ENCODE measurements around the gene KLK6.
A peak's percentile ranks its signal among the peaks of the same experiment; 100 is the strongest.

KLK6 gene

GRCh38 chr19:50947123-50947522, 22.3 kb downstream of the KLK6 start:
- DNase-seq = no peak

GRCh38 chr19:50944795-50945194, 24.6 kb downstream of the KLK6 start:
- no peak for DNase-seq

GRCh38 chr19:50943074-50943828, 26.1 kb downstream of the KLK6 start:
- DNase-seq = no peak

- no peak for DNase-seq
Observed at GRCh38 chr19:50939596-50939995, 29.8 kb downstream of the KLK6 start.

- no peak for DNase-seq
Observed at GRCh38 chr19:50933640-50934039, 35.8 kb downstream of the KLK6 start.

GRCh38 chr19:50932690-50933083, 36.7 kb downstream of the KLK6 start:
- DNase-seq = no peak

- no peak for DNase-seq
Observed at GRCh38 chr19:50932018-50932689, 37.2 kb downstream of the KLK6 start.

GRCh38 chr19:50931023-50931422, 38.4 kb downstream of the KLK6 start:
- DNase-seq = no peak

- DNase-seq = no peak
Observed at GRCh38 chr19:50928831-50929230, 40.6 kb downstream of the KLK6 start.

GRCh38 chr19:50926144-50926543, 43.2 kb downstream of the KLK6 start:
- no peak for DNase-seq

GRCh38 chr19:50925734-50926133, 43.7 kb downstream of the KLK6 start:
- DNase-seq = no peak

GRCh38 chr19:50924586-50924985, 44.8 kb downstream of the KLK6 start:
- no peak for DNase-seq

GRCh38 chr19:50922317-50922853, 47.0 kb downstream of the KLK6 start:
- DNase-seq = peak; percentile 67

- DNase-seq = no peak
Observed at GRCh38 chr19:50921426-50922316, 47.7 kb downstream of the KLK6 start.

GRCh38 chr19:50916069-50916468, 53.3 kb downstream of the KLK6 start:
- no peak for DNase-seq

- no peak for DNase-seq
Observed at GRCh38 chr19:50912727-50913716, 56.4 kb downstream of the KLK6 start.

- DNase-seq = no peak
Observed at GRCh38 chr19:50912102-50912599, 57.2 kb downstream of the KLK6 start.

- no peak for DNase-seq
Observed at GRCh38 chr19:50911206-50912101, 57.9 kb downstream of the KLK6 start, which contains the start of gene KLK4. KLK4 (minus strand) TSS chr19:50911395; CDS start chr19:50910738, 657 bp downstream.

- DNase-seq = no peak
Observed at GRCh38 chr19:50910722-50911121, 58.7 kb downstream of the KLK6 start.

- peak; percentile 22 for DNase-seq
Observed at GRCh38 chr19:50909240-50910070, 59.9 kb downstream of the KLK6 start.
